C4-2B (cell line): ENCODE results near the gene PDE5A.

Experiments
- CTCF ChIP-seq: fragments of 450-650 bp; conservative IDR thresholded peaks from 2 replicates; pipeline ENCODE4 v1.5.1; 2017; ENCODE audit warnings: mild to moderate bottlenecking
- ZFX ChIP-seq: fragments of 450-650 bp; IDR thresholded peaks from 2 replicates; pipeline ENCODE4 v1.6.1; 2017

DNA sequence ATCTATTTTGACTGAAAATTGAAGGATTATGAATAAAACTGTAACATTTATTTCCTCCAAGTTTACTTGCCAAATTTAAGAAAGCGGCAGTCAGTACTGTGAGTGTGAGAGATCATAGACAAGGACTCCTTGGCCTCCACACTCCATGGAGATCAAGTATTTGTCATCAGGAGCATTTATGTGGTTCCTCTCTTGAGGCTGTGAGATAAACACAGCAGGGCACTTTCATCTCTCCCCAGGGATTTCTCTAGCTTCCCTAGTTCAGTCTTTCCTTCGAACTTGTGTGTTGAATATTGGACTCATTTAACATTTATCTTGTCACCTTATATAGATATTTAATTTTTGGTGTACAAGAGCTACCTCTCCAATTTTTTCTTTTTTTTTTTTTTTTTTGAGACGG is 40.8 kb downstream of the PDE5A start:
- TF ChIP-seq CTCF (no peak), ZFX (no peak)
